Memory B cell (primary cell): Measurements from ENCODE around the gene PDE1C.

ENCODE experiments used
- ATAC-seq: fragments of 150-1000 bp; cut with Tn5 transposase; 2 replicates; pipeline ENCODE4 v1.10.0; 2021; ENCODE audit warnings: low read depth, mild to moderate bottlenecking, moderate library complexity
- DNase-seq, 2 donors: peaks; one replicate each; pipeline ENCODE4 v3.0.0; 2022; ENCODE audit warnings: low spot score in 2 of 2
- H3K27ac Mint-ChIP-seq: one replicate; pipeline ENCODE4 v1.8.0; 2022; ENCODE audit warnings: mild to moderate bottlenecking, moderate library complexity, mixed read lengths
- H3K27me3 Mint-ChIP-seq: one replicate; pipeline ENCODE4 v1.8.0; 2022; ENCODE audit warnings: mixed read lengths
- H3K36me3 Mint-ChIP-seq: one replicate; pipeline ENCODE4 v1.8.0; 2022; ENCODE audit warnings: mild to moderate bottlenecking, mixed read lengths
- H3K4me1 Mint-ChIP-seq: one replicate; pipeline ENCODE4 v1.8.0; 2022; ENCODE audit warnings: mixed read lengths
- H3K4me3 Mint-ChIP-seq: one replicate; pipeline ENCODE4 v1.8.0; 2022; ENCODE audit warnings: mild to moderate bottlenecking, moderate library complexity, mixed read lengths
- H3K9me3 Mint-ChIP-seq: one replicate; pipeline ENCODE4 v1.8.0; 2022; ENCODE audit warnings: mixed read lengths

The PDE1C gene

GRCh38 chr7:32070406-32071360 is at the start of gene PDE1C:
TSS of gene PDE1C (minus strand) at chr7:32070407.
- H3K36me3 Mint-ChIP-seq = peaks cover 2% of the 10 kb centered on the region
- no peaks in the 10 kb centered on the region for H3K9me3 Mint-ChIP-seq
- no peak within 1 kb of the TSS for H3K4me3 Mint-ChIP-seq
- DNase-seq (no peak), ATAC-seq (no peak)
- H3K4me1 Mint-ChIP-seq = no peaks in the 10 kb centered on the region
- no peak within 1 kb of the TSS for H3K27ac Mint-ChIP-seq
- H3K27me3 Mint-ChIP-seq = peaks cover 12% of the 10 kb centered on the region

GRCh38 chr7:32119790-32120196 is 49.6 kb upstream of the PDE1C start:
- no peak for ATAC-seq
- H3K4me1 Mint-ChIP-seq = no peaks in the 10 kb centered on the region

GRCh38 chr7:32117837-32118236 is 47.6 kb upstream of the PDE1C start:
- ATAC-seq (no peak), DNase-seq (no peak)
- Mint-ChIP-seq H3K27me3 (no peaks in the 10 kb centered on the region), H3K36me3 (no peaks in the 10 kb centered on the region), H3K4me3 (no peak overlapping the region), H3K27ac (no peak overlapping the region), H3K9me3 (peaks cover 7% of the 10 kb centered on the region), H3K4me1 (no peaks in the 10 kb centered on the region)

More at GRCh38 chr7:32119790-32120196, 49.6 kb upstream of the PDE1C start:
- H3K4me3 Mint-ChIP-seq = no peak overlapping the region
- H3K36me3 Mint-ChIP-seq = no peaks in the 10 kb centered on the region
- no peaks in the 10 kb centered on the region for H3K27me3 Mint-ChIP-seq
- no peak overlapping the region for H3K27ac Mint-ChIP-seq
- peaks cover 9% of the 10 kb centered on the region for H3K9me3 Mint-ChIP-seq
- no peak for DNase-seq

GRCh38 chr7:32116436-32116835 is 46.2 kb upstream of the PDE1C start:
- DNase-seq (no peak), ATAC-seq (no peak)
- Mint-ChIP-seq H3K4me1 (no peaks in the 10 kb centered on the region), H3K27ac (no peak overlapping the region), H3K9me3 (peaks cover 6% of the 10 kb centered on the region), H3K27me3 (no peaks in the 10 kb centered on the region), H3K4me3 (no peak overlapping the region), H3K36me3 (no peaks in the 10 kb centered on the region)

- H3K27ac Mint-ChIP-seq = no peak overlapping the region
- H3K27me3 Mint-ChIP-seq = no peaks in the 10 kb centered on the region
- no peaks in the 10 kb centered on the region for H3K4me1 Mint-ChIP-seq
- DNase-seq (no peak), ATAC-seq (no peak)
- H3K4me3 Mint-ChIP-seq = no peak overlapping the region
- no peaks in the 10 kb centered on the region for H3K36me3 Mint-ChIP-seq
- peaks cover 9% of the 10 kb centered on the region for H3K9me3 Mint-ChIP-seq
These were observed 45.6 kb upstream of the PDE1C start for GRCh38 chr7:32115831-32116230.

GRCh38 chr7:32108651-32109050 is 38.4 kb upstream of the PDE1C start:
- no peaks in the 10 kb centered on the region for H3K4me1 Mint-ChIP-seq
- H3K27ac Mint-ChIP-seq = no peak overlapping the region
- peaks cover 16% of the 10 kb centered on the region for H3K9me3 Mint-ChIP-seq
- H3K27me3 Mint-ChIP-seq = no peaks in the 10 kb centered on the region
- H3K4me3 Mint-ChIP-seq = no peak overlapping the region
- no peaks in the 10 kb centered on the region for H3K36me3 Mint-ChIP-seq
- DNase-seq = no peak
- no peak for ATAC-seq

- Mint-ChIP-seq H3K27me3 (no peaks in the 10 kb centered on the region), H3K36me3 (no peaks in the 10 kb centered on the region), H3K4me3 (no peak overlapping the region), H3K9me3 (peaks cover 9% of the 10 kb centered on the region), H3K27ac (no peak overlapping the region), H3K4me1 (no peaks in the 10 kb centered on the region)
- no peak for DNase-seq
- ATAC-seq = no peak
These were observed 34.6 kb upstream of the PDE1C start for GRCh38 chr7:32104766-32105165.

- Mint-ChIP-seq H3K36me3 (no peaks in the 10 kb centered on the region), H3K27ac (no peak overlapping the region), H3K4me1 (no peaks in the 10 kb centered on the region), H3K4me3 (no peak overlapping the region), H3K27me3 (no peaks in the 10 kb centered on the region), H3K9me3 (peaks cover 9% of the 10 kb centered on the region)
- DNase-seq = no peak
- no peak for ATAC-seq
These were observed 33.2 kb upstream of the PDE1C start for GRCh38 chr7:32103361-32103760.

- H3K9me3 Mint-ChIP-seq = peaks cover 9% of the 10 kb centered on the region
- no peak for ATAC-seq
These were observed 32.2 kb upstream of the PDE1C start for GRCh38 chr7:32102432-32102873.

GRCh38 chr7:32100407-32100907 is 30.2 kb upstream of the PDE1C start:
- Mint-ChIP-seq H3K9me3 (peaks cover 4% of the 10 kb centered on the region), H3K36me3 (no peaks in the 10 kb centered on the region), H3K4me3 (no peak overlapping the region), H3K4me1 (no peaks in the 10 kb centered on the region), H3K27me3 (no peaks in the 10 kb centered on the region), H3K27ac (no peak overlapping the region)
- DNase-seq = no peak
- no peak for ATAC-seq

More at GRCh38 chr7:32102432-32102873, 32.2 kb upstream of the PDE1C start:
- Mint-ChIP-seq H3K27ac (no peak overlapping the region), H3K36me3 (no peaks in the 10 kb centered on the region), H3K27me3 (no peaks in the 10 kb centered on the region), H3K4me1 (no peaks in the 10 kb centered on the region), H3K4me3 (no peak overlapping the region)
- no peak for DNase-seq

GRCh38 chr7:32094516-32094915 is 24.3 kb upstream of the PDE1C start:
- Mint-ChIP-seq H3K4me3 (no peak overlapping the region), H3K9me3 (peaks cover 4% of the 10 kb centered on the region), H3K4me1 (no peaks in the 10 kb centered on the region), H3K27me3 (no peaks in the 10 kb centered on the region), H3K27ac (no peak overlapping the region), H3K36me3 (no peaks in the 10 kb centered on the region)
- no peak for DNase-seq
- no peak for ATAC-seq

GRCh38 chr7:32093415-32094408 is 23.5 kb upstream of the PDE1C start:
- no peaks in the 10 kb centered on the region for H3K36me3 Mint-ChIP-seq
- H3K4me3 Mint-ChIP-seq = no peak overlapping the region
- DNase-seq (no peak), ATAC-seq (no peak)
- H3K4me1 Mint-ChIP-seq = no peaks in the 10 kb centered on the region
- H3K9me3 Mint-ChIP-seq = peaks cover 4% of the 10 kb centered on the region
- no peak overlapping the region for H3K27ac Mint-ChIP-seq
- no peaks in the 10 kb centered on the region for H3K27me3 Mint-ChIP-seq

- H3K4me3 Mint-ChIP-seq = no peak overlapping the region
These were observed 22.1 kb upstream of the PDE1C start for GRCh38 chr7:32092346-32092745.

More at GRCh38 chr7:32092346-32092745, 22.1 kb upstream of the PDE1C start:
- Mint-ChIP-seq H3K4me1 (no peaks in the 10 kb centered on the region), H3K27ac (no peak overlapping the region), H3K36me3 (no peaks in the 10 kb centered on the region), H3K27me3 (no peaks in the 10 kb centered on the region), H3K9me3 (peaks cover 4% of the 10 kb centered on the region)
- no peak for ATAC-seq
- no peak for DNase-seq
